ENCODE measurements around the gene NFKBIB.
"Not testable (repeated sequence)": the region's sequence is repeated elsewhere in the genome, so short reads cannot be mapped to it uniquely, and the experiment has no call there.

Gene NFKBIB

GRCh38 chr19:38856813-38857212 is 43.0 kb upstream of the NFKBIB start:
- Histone ChIP-seq H3K79me2 (ENCODE audit: control insufficient read depth, low read length) (peaks cover 15% of the 10 kb centered on the region), H3K4me3 (ENCODE audit: low read length) (peak overlapping the region; percentile 52), H3K9me2 (replicated peaks; ENCODE audit: control insufficient read depth, low read length) (no peaks in the 10 kb centered on the region), H3K4me1 (ENCODE audit: control insufficient read depth, low read length) (peaks cover 59% of the 10 kb centered on the region), H3K27ac (ENCODE audit: low read depth, low read length) (peak overlapping the region; percentile 76), H3K9me3 (ENCODE audit: control insufficient read depth, insufficient read depth, low read length) (no peaks in the 10 kb centered on the region), H3F3A (ENCODE audit: control insufficient read depth, insufficient read depth) (peaks cover 13% of the 10 kb centered on the region), H3K36me3 (ENCODE audit: control insufficient read depth, low read length) (peaks cover 6% of the 10 kb centered on the region; the same call in 1 of the 2 replicates), H3K4me2 (ENCODE audit: low read length) (peak overlapping the region; percentile 64), H3K27me3 (ENCODE audit: control insufficient read depth, low read length) (no peaks in the 10 kb centered on the region), H4K20me1 (ENCODE audit: control insufficient read depth, insufficient read depth, low read depth, low read length) (no peaks in the 10 kb centered on the region)
- no peak for TF ChIP-seq EZH2phosphoT487 (IDR thresholded peaks at IDR 0.05; ENCODE audit: borderline replicate concordance, low read length)

- H3K79me2 ChIP-seq (ENCODE audit: control insufficient read depth, low read length); H3K9me3 ChIP-seq (ENCODE audit: control insufficient read depth, insufficient read depth, low read length); H3K36me3 ChIP-seq (ENCODE audit: control insufficient read depth, low read length); H3K27me3 ChIP-seq (ENCODE audit: control insufficient read depth, low read length); H4K20me1 ChIP-seq (ENCODE audit: control insufficient read depth, insufficient read depth, low read depth, low read length); H3K9me2 ChIP-seq (replicated peaks; ENCODE audit: control insufficient read depth, low read length): not testable (repeated sequence)
- Histone ChIP-seq H3K4me1 (ENCODE audit: control insufficient read depth, low read length) (peaks cover 70% of the 10 kb centered on the region), H3K27ac (ENCODE audit: low read depth, low read length) (0 out of 2 replicates have a peak overlapping the region, but pooled peaks have one; percentile 86), H3K4me3 (ENCODE audit: low read length) (peak overlapping the region; percentile 49), H3K4me2 (ENCODE audit: low read length) (peak overlapping the region; percentile 92), H3F3A (ENCODE audit: control insufficient read depth, insufficient read depth) (peaks cover 32% of the 10 kb centered on the region)
These were observed 40.1 kb upstream of the NFKBIB start for GRCh38 chr19:38859631-38860204.

GRCh38 chr19:38861368-38861767 is 38.4 kb upstream of the NFKBIB start:
- no peaks in the 10 kb centered on the region for H3K36me3 ChIP-seq (ENCODE audit: control insufficient read depth, low read length)
- H3K9me2 ChIP-seq (replicated peaks; ENCODE audit: control insufficient read depth, low read length) = no peaks in the 10 kb centered on the region
- H3K4me3 ChIP-seq (ENCODE audit: low read length) = no peak overlapping the region
- peaks cover 2% of the 10 kb centered on the region; the same call in 1 of the 2 replicates for H3K79me2 ChIP-seq (ENCODE audit: control insufficient read depth, low read length)
- H3K27ac ChIP-seq (ENCODE audit: low read depth, low read length) = no peak overlapping the region
- H3K27me3 ChIP-seq (ENCODE audit: control insufficient read depth, low read length) = no peaks in the 10 kb centered on the region
- H3K4me1 ChIP-seq (ENCODE audit: control insufficient read depth, low read length) = peaks cover 83% of the 10 kb centered on the region
- no peaks in the 10 kb centered on the region for H3K9me3 ChIP-seq (ENCODE audit: control insufficient read depth, insufficient read depth, low read length)
- H3F3A ChIP-seq (ENCODE audit: control insufficient read depth, insufficient read depth) = peaks cover 49% of the 10 kb centered on the region
- H4K20me1 ChIP-seq (ENCODE audit: control insufficient read depth, insufficient read depth, low read depth, low read length) = no peaks in the 10 kb centered on the region
- no peak overlapping the region for H3K4me2 ChIP-seq (ENCODE audit: low read length)
- TF ChIP-seq EZH2phosphoT487 (IDR thresholded peaks at IDR 0.05; ENCODE audit: borderline replicate concordance, low read length) = no peak
- TF ChIP-seq CTCF (IDR thresholded peaks at IDR 0.05; ENCODE audit: low read depth, low read length, poor library complexity, severe bottlenecking) = no peak

- Histone ChIP-seq H3K36me3 (ENCODE audit: control insufficient read depth, low read length) (peaks cover 3% of the 10 kb centered on the region), H3K4me2 (ENCODE audit: low read length) (no peak overlapping the region), H3F3A (ENCODE audit: control insufficient read depth, insufficient read depth) (peaks cover 53% of the 10 kb centered on the region), H3K27ac (ENCODE audit: low read depth, low read length) (peak overlapping the region; percentile 7; the same call in 1 of the 2 replicates), H3K9me3 (ENCODE audit: control insufficient read depth, insufficient read depth, low read length) (no peaks in the 10 kb centered on the region), H3K9me2 (replicated peaks; ENCODE audit: control insufficient read depth, low read length) (no peaks in the 10 kb centered on the region), H3K27me3 (ENCODE audit: control insufficient read depth, low read length) (no peaks in the 10 kb centered on the region), H3K4me1 (ENCODE audit: control insufficient read depth, low read length) (peaks cover 81% of the 10 kb centered on the region), H4K20me1 (ENCODE audit: control insufficient read depth, insufficient read depth, low read depth, low read length) (no peaks in the 10 kb centered on the region), H3K4me3 (ENCODE audit: low read length) (no peak overlapping the region), H3K79me2 (ENCODE audit: control insufficient read depth, low read length) (peaks cover 5% of the 10 kb centered on the region)
- TF ChIP-seq CTCF (IDR thresholded peaks at IDR 0.05; ENCODE audit: low read depth, low read length, poor library complexity, severe bottlenecking) = no peak
- no peak for TF ChIP-seq EZH2phosphoT487 (IDR thresholded peaks at IDR 0.05; ENCODE audit: borderline replicate concordance, low read length)
These were observed 37.3 kb upstream of the NFKBIB start for GRCh38 chr19:38862321-38863059.

Measured in DOHH2 (cell line).